CD4-positive, alpha-beta T cell treated with Interleukin-1 beta for 1 hour (primary cell): Measurements from ENCODE around the gene SLC2A14.
"Not testable (repeated sequence)": the region's sequence is repeated elsewhere in the genome, so short reads cannot be mapped to it uniquely, and the experiment has no call there.

Source experiments
- DNase-seq, 2 donors: peaks; one replicate each; pipeline ENCODE4 v3.0.0-alpha.2; 2020 to 2022

Gene SLC2A14

DNA sequence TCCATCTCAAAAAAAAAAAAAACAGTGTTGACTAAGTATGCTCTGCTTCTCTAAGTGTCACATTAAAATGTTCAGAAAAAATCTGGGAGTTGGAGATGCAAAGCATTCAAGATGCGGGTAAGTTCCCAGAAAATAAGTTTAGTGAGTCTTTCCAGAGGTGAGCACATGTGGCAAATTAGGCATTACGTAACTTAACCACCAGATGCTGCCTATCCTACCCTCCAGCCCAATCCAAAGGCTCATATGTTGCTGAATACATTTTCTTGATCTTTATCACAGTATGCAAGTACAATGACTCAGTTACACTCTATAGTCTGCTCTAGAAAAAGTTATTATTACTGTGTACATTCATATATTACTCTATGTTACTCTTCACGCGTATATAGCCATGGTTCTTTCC, 3.6 kb downstream of the SLC2A14 start:
- no peak for DNase-seq

DNA sequence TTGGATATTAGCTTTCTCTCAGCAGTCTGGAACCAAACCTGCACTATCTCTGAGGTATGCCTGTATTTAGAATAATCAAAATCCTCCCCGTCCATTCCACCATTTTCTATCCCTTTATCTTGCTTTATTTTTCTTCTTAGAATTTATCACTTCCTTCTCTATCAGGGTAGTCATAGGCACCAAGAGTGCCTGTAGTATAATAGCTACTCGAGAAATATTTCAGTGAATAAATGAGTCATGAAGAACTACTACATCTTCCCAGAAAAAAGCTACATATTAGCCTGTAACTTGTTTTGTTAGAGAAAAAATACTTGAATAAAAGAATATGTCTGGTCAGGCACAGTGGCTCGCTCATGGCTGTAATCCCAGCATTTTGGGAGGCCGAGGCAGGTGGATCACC, 4.3 kb downstream of the SLC2A14 start:
- DNase-seq: no peak

DNA sequence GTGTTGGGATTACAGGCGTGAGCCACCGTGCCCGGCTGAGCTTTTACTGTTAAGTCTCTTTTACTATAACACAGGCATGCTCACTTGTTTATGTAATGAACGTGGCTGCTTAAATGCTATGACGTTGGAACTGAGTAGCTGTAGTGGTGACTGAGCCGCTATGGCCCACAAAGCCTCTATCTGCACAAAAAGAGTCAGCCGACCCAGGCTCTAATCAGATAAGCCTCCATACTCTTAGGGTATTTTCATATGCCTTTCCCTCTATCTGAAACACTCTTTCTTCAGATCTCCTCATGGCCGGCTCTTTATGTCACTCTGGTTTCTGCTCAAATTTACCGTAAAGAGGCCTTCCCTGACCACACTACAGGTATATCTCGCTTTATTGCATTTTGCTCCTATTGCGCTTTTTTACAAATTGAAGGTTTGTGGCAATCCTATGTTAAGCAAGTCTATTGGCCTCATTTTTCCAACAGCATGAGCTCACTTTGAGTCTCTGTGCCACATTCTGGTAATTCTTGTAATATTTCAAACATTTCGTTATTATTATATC, 8.0 kb downstream of the SLC2A14 start:
- no peak for DNase-seq

DNA sequence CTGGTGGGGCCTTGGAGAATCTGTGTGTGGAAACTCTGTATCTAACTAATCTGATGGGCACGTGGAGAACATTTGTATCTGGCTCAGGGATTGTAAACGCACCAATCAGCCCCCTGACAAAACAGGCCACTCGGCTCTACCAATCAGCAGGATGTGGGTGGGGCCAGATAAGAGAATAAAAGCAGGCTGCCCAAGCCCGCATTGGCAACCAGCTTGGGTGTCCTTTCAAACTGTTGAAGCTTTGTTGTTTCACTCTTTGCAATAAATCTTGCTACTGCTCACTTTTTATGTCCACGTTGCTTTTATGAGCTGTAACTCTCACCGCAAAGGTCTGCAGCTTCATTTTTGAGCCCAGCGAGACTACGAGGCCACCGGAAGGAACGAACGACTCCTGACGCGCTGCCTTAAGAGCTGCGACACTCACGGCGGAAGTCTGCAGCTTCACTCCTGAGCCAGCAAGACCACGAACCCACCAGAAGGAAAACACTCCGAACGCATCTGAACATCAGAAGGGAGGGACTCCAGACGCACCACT, 9.8 kb downstream of the SLC2A14 start:
- DNase-seq: peak; percentile 34 to 44

DNA sequence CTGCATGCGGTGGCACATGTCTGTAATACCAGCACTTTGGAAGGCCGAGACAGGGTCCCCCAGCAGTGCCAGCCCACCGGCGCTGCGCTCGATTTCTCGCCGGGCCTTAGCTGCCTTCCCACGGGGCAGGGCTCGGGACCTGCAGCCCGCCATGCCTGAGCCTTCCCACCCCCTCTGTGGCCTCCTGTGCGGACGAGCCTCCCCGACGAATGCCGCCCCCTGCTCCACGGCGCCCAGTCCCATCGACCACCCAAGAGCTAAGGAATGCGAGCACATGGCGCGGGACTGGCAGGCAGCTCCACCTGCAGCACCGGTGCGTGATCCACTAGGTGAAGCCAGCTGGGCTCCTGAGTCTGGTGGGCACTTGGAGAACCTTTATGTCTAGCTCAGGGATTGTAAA, 10.4 kb downstream of the SLC2A14 start:
- not testable (repeated sequence) for DNase-seq

DNA sequence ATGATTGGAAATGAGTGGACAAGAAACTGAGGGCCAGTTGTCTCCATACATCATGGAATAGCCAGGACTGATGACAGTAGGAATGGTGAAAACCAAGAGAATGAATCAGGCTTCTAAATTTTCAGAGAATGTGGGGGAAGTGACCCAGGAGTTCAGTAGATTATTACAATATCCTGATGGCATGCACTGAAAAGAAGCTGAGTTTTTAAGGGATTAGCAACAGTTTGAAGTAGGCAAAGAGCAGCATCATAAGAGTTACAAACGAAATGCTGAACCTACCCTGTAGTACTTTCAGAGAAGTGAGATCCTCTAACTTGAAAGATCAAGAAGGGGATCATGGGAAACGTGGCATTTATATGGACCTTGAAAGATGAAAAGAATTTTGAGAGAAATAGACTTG, 13.2 kb downstream of the SLC2A14 start:
- DNase-seq: no peak

DNA sequence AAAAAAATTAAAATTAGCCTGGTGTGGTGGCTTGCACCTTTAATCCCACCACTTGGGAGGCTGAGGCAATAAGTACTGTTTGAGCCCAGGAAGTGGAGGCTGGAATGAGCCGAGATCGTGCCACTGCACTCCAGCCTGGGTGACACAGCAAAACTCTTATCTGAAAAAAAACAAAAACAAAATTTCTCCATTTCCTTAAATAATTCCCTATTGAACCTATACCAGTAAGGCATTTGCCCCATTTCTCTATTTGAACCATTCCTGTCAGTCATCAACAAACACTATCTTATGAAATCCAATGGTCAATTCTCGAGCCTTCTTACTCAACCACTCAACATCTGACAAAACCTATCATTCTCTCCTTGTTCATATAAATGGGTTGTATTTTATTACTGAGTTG, 14.7 kb downstream of the SLC2A14 start:
- no peak for DNase-seq

DNA sequence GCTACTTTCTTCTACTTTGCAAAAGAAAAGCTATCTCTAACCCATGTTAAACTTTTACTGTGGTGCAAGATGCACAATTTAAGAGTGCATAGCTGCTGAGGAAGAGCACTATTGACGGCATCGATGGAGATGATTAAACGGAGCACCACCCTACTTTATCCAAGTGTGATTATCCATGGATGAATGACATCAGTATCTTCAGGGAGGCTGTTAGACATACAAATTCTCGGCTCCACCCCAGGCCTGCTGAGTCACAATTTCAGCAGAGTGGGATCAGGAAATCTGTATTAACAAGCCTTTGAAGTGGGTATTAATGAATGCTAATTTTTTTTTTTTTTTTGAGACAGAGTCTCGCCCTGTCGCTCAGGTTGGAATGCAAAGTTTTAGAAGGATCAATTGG, 16.2 kb downstream of the SLC2A14 start:
- DNase-seq: no peak

DNA sequence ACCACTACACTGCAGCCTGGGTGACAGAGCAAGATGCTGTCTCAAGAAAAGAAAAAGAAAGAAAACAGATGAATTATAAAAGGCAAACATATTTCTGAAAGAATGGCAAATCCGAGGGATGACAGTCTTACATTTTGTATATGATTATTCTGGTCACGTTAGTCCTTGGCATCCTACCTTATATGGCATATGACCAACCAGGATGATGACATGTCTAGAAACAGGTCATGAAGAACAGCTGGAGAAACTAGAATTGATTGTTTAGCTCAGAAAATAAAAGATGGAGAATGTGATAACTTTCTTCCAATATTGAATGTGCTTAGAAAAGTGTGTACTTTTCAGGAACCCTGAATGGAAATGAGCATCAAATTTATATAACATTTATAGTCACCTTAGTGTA, 19.2 kb downstream of the SLC2A14 start:
- no peak for DNase-seq

DNA sequence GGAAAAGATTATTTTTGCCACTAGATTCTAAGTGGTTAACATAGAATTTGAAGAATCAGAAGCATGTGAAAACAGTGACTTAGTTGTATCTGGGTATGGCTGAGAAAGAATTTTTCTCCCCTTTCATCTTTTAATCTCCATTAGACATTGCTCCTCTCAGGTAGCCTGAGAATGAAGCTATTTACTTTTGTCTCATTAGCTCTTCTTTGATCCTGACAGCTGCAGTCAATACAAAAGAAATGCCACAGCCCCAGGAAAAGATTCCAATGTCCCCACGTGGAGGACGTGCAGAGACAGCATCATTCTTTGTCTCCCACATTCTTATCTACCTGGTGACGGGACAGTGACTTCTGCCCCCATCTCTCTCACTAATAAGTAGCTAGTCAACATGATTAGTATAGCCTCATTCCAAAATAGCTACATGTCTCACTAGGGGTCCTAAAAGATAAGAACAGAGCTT, 21.1 kb downstream of the SLC2A14 start:
- DNase-seq: not testable (repeated sequence)

DNA sequence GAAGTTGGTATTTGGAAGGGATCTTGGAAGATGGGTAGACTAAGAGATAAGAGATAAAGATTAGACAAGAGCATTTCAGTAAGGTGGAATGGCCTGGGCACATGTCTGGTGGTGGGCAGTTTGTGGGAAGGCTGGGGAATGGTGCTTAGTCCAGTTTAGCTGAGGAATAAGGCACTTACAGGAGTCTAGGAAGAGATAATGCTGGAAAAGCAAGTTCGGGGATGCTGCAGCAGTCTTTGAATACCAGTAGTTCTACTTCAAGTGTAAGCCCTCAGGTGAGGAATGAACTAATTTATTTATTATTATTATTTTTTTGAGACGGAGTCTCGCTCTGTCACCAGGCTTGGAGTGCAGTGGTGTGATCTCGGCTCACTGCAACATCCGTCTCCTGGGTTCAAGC, 22.6 kb downstream of the SLC2A14 start:
- DNase-seq: not testable (repeated sequence)

DNA sequence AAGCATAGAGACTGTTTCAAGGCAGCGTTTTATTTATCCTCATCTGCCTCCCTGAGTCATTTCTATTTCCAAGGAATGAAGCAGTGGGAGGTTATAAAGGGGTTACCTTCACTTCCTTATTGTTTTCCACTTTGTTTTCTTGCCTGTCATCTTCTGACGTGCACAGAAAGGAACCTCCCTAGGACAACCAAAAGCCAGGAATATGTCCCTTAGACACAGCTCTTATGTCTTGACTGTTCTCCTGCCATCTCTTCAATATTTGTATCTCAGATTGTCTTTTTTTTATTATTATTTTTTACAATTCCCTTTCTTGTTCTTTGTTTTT, 24.7 kb downstream of the SLC2A14 start:
- DNase-seq: not testable (repeated sequence)

DNA sequence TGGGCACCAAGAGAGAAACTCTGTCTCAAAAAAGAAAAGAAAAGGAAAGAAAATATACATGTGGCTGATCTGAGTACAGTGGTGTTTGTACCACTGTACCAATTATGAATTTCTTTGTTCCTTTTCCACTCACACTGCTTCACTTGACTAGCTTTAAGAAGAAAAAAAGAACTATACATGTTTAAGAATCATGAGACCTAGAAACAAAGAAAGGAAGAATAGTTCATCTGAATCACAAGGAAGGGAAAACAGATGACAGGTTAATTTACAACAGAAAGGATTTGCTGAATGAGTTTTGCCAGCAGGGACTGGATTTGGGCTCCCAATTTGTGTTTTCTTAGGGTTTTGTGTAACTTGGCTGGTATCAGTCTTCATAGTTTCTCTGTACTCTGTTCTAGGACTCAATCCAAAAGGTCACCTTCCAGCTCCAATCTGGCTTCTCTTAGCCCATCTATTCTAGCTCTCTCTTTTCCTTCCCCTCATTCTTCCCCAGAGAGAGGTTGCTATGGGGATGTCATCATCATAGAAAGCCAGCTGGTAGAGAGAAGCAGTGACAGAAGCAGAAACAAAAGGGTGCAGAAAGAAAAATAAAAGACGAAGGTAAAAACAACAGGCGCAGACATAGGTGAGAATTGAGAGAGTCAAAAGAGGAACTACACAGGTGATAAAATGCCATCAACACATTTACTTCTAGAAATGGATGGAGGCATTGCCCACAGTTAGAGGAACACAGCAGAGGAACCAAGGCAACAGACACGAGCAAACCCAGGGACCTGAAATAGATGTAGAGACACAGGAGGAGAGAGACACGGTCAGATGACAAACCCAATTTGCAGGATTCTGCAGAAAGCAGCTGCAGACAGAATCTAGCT, 25.3 kb downstream of the SLC2A14 start:
- DNase-seq: not testable (repeated sequence)

DNA sequence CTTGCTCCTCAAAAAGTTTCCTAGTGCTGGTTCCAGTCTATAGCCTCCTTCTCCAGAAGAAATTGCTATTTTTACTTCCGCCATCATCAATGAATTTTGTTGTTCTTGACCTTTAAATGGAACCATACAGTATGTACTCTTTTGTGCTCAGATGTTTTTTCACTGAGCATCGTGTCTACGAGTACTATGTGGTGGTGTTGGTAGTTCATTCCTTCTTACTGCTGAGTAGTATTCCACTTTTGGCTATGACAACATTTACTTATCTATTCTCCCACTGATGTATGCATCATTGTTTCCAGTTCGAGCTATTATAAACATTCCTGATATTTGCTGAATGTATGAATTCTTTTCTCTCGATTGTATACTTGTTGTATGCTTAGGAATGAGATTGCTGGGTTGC, 28.6 kb downstream of the SLC2A14 start:
- no peak for DNase-seq

DNA sequence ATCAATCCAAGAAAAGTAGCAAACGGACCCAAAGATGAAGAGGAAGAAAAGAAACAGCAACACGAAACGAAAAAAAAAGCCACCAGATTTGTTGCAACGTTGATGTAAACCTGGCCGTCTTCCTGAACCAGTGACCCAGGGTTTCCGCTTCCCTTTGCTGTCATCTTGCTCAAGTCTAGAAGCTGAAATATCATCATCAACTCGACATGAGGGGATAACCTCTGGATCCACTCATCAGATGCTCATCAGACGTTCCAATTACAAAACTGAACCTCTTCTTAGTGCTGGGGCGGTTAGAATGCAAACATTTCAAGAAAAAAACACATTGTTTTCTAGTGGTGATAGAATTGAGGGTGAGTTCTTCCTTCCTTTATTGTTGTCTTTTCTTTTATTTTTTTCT, 29.1 kb downstream of the SLC2A14 start:
- DNase-seq: peak; percentile 14 to 32

DNA sequence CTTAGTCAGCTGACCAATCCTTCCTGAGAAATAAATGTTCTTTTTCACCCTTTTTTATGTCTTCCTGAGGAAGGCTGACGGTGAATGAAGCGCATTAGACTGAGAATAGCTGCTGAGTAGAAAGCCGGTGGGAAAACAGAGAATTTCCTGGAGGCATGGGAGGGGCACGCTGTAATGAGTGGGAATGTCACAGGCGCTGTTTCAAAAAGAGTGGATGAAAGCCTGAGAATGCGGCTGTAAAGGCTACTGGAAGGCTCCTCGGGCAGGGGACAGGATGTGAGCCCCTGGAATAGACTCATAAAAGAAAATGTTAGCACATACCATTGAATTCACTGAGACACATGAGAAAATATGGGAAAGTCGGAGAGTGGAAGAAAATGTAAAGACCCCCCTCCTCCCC, 29.6 kb downstream of the SLC2A14 start:
- DNase-seq: not testable (repeated sequence)

DNA sequence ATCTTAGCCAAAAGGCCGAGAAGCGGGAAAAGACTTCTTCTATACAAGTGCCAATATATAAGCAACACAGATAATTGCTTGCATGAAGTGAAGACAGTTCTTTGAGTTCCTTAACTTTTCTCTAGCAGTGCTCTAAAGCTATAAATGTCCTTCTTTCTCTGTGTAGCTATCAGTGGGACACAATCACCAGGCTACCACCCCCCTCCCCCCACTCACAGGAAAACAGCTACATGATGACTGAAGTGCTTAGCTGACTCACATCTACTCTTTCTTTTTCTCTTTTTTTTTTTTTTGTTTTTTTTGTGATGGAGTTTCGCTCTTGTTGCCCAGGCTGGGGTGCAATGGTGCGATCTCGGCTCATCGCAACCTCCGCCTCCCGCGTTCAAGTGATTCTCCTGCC, 30.3 kb downstream of the SLC2A14 start:
- DNase-seq: not testable (repeated sequence)

DNA sequence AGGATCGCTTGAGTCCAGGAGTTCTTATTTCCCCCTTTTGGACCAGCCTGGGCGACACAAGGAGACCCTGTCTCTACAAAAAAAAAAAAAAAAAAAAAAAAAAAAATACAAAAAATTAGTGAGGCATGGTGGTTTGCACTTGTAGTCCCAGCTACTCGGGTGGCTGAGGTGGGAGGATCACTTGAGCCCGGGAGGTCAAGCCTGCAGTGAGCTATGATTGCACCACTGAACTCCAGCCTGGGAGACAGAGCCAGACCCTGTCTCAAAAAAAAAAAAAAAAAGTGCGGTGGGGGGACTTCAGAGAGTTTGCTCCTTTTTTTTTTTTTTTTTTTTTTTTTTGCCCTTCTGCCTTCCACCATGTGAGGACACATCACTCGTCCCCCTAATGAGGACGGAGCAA, 32.9 kb downstream of the SLC2A14 start:
- DNase-seq: not testable (repeated sequence)

DNA sequence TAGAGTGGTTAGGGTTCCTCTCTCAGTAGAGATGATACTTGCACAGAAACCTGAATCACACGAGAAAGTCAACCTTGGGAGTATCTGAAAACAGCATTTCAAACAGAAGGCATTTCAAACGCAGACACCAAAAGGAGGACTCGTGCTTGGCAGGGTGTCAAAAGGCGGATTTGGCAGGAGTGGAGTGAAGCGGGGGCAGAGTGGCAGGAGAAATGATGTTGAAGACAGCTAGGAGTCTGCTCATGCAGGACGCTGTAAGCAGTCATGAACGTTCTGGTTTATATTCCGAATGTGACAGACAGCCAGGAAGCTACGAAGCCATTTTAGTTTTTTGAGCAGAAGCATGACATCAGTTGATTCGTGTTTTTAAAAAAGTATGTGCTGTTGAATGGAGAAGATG, 33.5 kb downstream of the SLC2A14 start:
- DNase-seq: not testable (repeated sequence)

DNA sequence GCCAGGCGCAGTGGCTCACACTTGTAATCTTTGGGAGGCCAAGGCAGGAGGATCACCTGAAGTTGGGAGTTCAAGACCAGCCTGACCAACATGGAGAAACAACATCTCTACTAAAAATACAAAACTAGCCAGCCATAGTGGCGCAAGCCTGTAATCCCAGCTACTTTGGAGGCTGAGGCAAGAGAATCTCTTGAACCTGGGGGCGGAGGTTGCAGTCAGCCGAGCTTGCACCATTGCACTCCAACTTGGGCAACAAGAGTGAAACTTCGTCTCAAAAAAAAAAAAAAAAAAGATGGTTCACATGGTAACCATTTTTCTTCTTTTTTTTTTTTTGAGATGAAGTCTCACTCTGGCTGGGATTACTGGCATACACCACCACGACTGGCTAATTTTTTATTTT, 35.3 kb downstream of the SLC2A14 start:
- DNase-seq: peak in 1 of 2 donors; percentile 43

DNA sequence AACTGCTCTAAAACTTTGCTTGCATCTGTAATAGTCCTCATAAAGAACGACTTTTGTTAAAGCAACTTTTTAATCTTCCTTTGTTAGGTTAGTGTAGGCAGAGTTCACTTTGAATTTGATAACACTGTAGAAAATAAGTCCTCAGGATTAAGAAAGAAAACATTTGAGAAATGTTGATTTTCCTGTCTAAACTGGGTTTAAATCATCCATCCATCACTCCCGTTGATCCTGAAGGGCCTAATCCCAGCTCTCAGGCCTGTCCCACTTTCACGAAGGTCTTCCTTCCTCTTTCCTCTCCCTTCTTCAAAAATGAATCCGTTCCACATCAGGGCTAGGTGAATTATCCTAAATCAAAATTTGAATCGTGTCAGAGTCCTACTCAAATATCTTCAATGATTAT, 36.9 kb downstream of the SLC2A14 start:
- no peak for DNase-seq

DNA sequence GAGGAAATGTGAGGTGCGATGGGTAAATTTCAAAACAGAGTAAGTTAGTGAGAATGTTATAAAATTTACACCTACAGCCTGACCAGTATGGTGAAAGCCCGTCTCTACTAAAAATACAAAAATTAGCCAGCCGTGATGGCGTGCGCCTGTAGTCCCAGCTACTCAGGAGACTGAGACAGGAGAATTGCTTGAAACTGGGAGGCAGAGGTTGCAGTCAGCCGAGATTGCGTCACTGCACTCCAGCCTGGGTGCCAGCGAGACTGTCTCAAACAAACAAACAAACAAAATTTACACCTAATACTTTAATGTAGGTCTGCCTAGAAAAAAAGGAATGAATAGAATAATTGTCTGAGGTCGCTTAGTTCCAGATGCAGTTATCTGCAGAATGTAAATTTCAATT, 37.6 kb downstream of the SLC2A14 start:
- DNase-seq: no peak

DNA sequence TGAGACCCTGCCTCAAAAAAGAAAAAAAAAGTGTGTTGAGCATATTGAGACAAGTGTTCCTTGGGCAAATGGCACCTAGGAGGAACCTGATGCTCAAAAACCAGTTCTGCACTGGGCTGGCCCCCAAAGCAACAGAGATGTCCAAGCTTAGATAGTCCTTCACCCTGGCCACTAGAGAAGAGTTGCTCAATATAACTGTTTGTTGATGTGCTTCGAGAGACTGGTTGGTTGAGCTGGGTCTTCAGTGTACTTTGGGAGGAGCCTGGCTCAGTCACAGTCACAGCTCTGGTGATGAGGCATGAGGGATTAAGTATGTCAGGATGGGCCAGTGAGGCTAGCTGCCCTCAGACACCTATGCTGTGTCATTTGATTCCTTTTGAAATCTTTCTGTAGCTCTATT, 38.0 kb downstream of the SLC2A14 start:
- peak in 1 of 2 donors; percentile 27 for DNase-seq

DNA sequence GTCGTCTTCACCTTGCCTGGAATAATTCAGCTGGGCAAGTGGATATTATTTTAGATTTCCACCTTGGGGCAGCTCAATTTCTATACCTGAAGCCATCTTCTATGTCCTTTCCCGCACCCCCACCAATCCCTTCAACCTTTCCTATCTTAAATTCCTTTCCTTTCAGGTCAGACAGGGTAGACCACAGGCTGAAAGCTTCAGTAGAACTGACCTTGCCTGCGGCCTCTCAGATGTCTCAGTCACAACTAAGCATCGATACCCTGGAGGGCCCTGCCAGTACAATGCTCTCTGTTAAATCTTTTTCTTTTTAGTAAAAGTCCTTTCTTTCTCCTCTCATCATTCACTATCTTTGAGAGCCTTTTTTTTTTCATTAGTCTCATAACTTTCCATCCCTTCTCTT, 38.9 kb downstream of the SLC2A14 start:
- no peak for DNase-seq
